PC-3 (cell line): ENCODE measurements around the gene NDUFS2.

Experiments
- EZH2phosphoT487 ChIP-seq: fragments of 300-600 bp; sonication (generic); IDR thresholded peaks from 2 replicates; pipeline ENCODE4 v1.6.1; 2018; ENCODE audit warnings: mild to moderate bottlenecking, antibody characterized with exemption, low read length, borderline replicate concordance
- TF ChIP-seq, protein P1 (sequence below): fragments of 300-600 bp; sonication (generic); conservative IDR thresholded peaks from 2 replicates; pipeline ENCODE4 v1.5.1; 2017; ENCODE audit warnings: antibody characterized with exemption, low read depth, mild to moderate bottlenecking, low read length

DNA sequence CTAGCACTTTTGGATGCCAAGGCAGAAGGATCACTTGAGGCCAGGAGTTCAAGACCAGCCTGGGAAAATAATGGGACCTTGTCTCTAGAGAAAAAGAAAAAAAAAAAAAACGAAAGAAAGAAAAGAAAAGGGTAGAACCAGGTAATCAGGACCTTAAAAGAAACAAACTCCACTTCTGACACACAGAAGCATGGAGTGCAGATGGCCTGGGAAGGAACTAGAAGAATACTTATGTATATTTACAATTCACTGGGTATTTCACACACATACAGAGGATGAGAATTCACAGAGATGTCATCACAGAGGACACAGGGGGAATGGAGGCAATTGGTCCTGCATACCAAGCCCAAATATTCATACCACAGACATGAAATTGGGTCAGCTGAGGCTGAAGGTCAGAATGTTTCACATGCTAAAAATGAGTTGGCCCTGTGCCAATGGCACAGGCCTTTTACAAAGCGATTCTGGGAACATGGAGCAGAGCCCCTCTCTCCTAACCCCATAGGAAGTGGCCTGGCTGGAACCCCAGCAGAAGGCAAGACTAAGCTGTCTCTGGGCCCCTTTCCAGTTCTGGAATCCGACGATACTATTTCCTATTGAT lies 29.3 kb upstream of the NDUFS2 start:
- TF ChIP-seq, protein P1, sequence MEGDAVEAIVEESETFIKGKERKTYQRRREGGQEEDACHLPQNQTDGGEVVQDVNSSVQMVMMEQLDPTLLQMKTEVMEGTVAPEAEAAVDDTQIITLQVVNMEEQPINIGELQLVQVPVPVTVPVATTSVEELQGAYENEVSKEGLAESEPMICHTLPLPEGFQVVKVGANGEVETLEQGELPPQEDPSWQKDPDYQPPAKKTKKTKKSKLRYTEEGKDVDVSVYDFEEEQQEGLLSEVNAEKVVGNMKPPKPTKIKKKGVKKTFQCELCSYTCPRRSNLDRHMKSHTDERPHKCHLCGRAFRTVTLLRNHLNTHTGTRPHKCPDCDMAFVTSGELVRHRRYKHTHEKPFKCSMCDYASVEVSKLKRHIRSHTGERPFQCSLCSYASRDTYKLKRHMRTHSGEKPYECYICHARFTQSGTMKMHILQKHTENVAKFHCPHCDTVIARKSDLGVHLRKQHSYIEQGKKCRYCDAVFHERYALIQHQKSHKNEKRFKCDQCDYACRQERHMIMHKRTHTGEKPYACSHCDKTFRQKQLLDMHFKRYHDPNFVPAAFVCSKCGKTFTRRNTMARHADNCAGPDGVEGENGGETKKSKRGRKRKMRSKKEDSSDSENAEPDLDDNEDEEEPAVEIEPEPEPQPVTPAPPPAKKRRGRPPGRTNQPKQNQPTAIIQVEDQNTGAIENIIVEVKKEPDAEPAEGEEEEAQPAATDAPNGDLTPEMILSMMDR: no peak
- no peak for TF ChIP-seq EZH2phosphoT487
